Jurkat, Clone E6-1 (cell line): ENCODE measurements around the gene STAM2.
A peak's percentile ranks its signal among the peaks of the same experiment; 100 is the strongest.
"Not testable (repeated sequence)": the region's sequence is repeated elsewhere in the genome, so short reads cannot be mapped to it uniquely, and the experiment has no call there.

Experiments used
- DNase-seq: peaks from one replicate; pipeline ENCODE4 v3.0.0-alpha.2; 2011; ENCODE audit warnings: low read depth, low spot score
- H3K4me3 ChIP-seq: 2 replicates; pipeline ENCODE4 v1.5.1; 2011; ENCODE audit warnings: mild to moderate bottlenecking, low read length, control low read depth, moderate library complexity

Gene STAM2

GRCh38 chr2:152174574-152174973 lies 989 bp downstream of the STAM2 start:
- peak overlapping the region; percentile 95 for H3K4me3 ChIP-seq
- no peak for DNase-seq

GRCh38 chr2:152173831-152174230 lies 1.7 kb downstream of the STAM2 start:
- H3K4me3 ChIP-seq: no peak overlapping the region
- no peak for DNase-seq

GRCh38 chr2:152172201-152172785 lies 3.3 kb downstream of the STAM2 start:
- not testable (repeated sequence) for DNase-seq, H3K4me3 ChIP-seq

GRCh38 chr2:152171718-152172117 lies 3.8 kb downstream of the STAM2 start:
- DNase-seq: no peak
- H3K4me3 ChIP-seq: no peak overlapping the region

GRCh38 chr2:152169158-152169557 lies 6.4 kb downstream of the STAM2 start:
- not testable (repeated sequence) for DNase-seq, H3K4me3 ChIP-seq

GRCh38 chr2:152167470-152167869 lies 8.1 kb downstream of the STAM2 start:
- DNase-seq: not testable (repeated sequence)

GRCh38 chr2:152167065-152167464 lies 8.5 kb downstream of the STAM2 start:
- no peak overlapping the region for H3K4me3 ChIP-seq
- no peak for DNase-seq

More at GRCh38 chr2:152167470-152167869, 8.1 kb downstream of the STAM2 start:
- not testable (repeated sequence) for H3K4me3 ChIP-seq

- DNase-seq: no peak
- H3K4me3 ChIP-seq: no peak overlapping the region
Measured at GRCh38 chr2:152166633-152167032, 8.9 kb downstream of the STAM2 start.

GRCh38 chr2:152165780-152166179 lies 9.8 kb downstream of the STAM2 start:
- H3K4me3 ChIP-seq: no peak overlapping the region

GRCh38 chr2:152165306-152165705 lies 10.3 kb downstream of the STAM2 start:
- no peak overlapping the region for H3K4me3 ChIP-seq
- DNase-seq: no peak

More at GRCh38 chr2:152165780-152166179, 9.8 kb downstream of the STAM2 start:
- DNase-seq: no peak

GRCh38 chr2:152163669-152164068 lies 11.9 kb downstream of the STAM2 start:
- not testable (repeated sequence) for DNase-seq, H3K4me3 ChIP-seq

GRCh38 chr2:152162141-152162540 lies 13.4 kb downstream of the STAM2 start:
- no peak overlapping the region for H3K4me3 ChIP-seq
- no peak for DNase-seq

GRCh38 chr2:152161598-152161997 lies 14.0 kb downstream of the STAM2 start:
- DNase-seq: no peak
- no peak overlapping the region for H3K4me3 ChIP-seq

GRCh38 chr2:152160378-152160777 lies 15.2 kb downstream of the STAM2 start:
- not testable (repeated sequence) for DNase-seq, H3K4me3 ChIP-seq

GRCh38 chr2:152157253-152157652 lies 18.3 kb downstream of the STAM2 start:
- H3K4me3 ChIP-seq: no peak overlapping the region
- no peak for DNase-seq

GRCh38 chr2:152155209-152155608 lies 20.4 kb downstream of the STAM2 start:
- no peak overlapping the region for H3K4me3 ChIP-seq
- no peak for DNase-seq

GRCh38 chr2:152154462-152154861 lies 21.1 kb downstream of the STAM2 start:
- no peak overlapping the region for H3K4me3 ChIP-seq
- DNase-seq: no peak

GRCh38 chr2:152134488-152135280 lies 40.9 kb downstream of the STAM2 start:
- H3K4me3 ChIP-seq: no peak overlapping the region
- peak; percentile 53 for DNase-seq

- DNase-seq: no peak
- no peak overlapping the region for H3K4me3 ChIP-seq
Measured at GRCh38 chr2:152132306-152132705, 43.3 kb downstream of the STAM2 start.

- H3K4me3 ChIP-seq: no peak overlapping the region
- no peak for DNase-seq
Measured at GRCh38 chr2:152127628-152128027, 47.9 kb downstream of the STAM2 start.

GRCh38 chr2:152126664-152127063 lies 48.9 kb downstream of the STAM2 start:
- no peak overlapping the region for H3K4me3 ChIP-seq

More at GRCh38 chr2:152126664-152127063, 48.9 kb downstream of the STAM2 start:
- peak; percentile 3 for DNase-seq
